ENCODE results near the gene FRMD4A.

FRMD4A gene

DNA sequence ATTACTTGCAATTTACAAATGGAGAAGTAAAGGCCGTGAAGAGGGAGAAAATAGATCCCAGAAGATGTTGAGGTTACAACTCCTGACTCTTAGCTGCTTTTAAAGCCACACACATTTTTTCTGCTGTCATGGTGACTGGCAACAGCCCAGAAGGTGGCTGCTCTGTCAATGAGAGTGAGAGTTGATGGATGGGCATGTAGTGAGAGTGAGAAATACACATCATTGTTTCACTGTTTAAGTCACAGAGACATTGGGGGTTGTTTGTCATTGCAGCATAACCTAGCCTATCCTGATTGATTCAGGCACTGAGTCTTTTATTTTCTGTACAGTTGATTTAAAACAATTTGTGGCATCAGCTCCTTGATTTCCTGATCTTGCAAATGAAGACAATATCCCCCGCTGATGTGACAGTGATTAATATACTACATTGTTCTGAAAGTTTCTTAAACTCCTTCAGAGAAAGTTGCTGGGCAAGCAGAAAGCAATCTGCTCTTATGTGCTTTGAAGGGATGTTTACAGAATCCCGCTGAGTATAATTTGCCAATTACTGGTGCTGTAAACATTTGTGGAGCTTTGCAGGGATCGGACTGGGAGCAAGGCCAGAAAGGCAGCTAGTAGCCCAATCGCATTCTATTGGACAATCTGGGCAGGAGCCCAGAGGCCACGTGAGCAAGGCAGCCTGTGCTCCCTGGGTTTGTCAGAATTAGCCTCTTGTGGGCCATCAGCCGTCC is 514.4 kb downstream of the FRMD4A start:
- TF ChIP-seq SPI1 (IDR thresholded peaks at IDR 0.05; ENCODE audit: borderline replicate concordance, low read depth) (no peak), GABPA (IDR thresholded peaks at IDR 0.05; ENCODE audit: low read depth) (no peak), POLR2AphosphoS5 (IDR thresholded peaks at IDR 0.05; ENCODE audit: low read depth) (no peak)
- TF ChIP-seq, protein P1, sequence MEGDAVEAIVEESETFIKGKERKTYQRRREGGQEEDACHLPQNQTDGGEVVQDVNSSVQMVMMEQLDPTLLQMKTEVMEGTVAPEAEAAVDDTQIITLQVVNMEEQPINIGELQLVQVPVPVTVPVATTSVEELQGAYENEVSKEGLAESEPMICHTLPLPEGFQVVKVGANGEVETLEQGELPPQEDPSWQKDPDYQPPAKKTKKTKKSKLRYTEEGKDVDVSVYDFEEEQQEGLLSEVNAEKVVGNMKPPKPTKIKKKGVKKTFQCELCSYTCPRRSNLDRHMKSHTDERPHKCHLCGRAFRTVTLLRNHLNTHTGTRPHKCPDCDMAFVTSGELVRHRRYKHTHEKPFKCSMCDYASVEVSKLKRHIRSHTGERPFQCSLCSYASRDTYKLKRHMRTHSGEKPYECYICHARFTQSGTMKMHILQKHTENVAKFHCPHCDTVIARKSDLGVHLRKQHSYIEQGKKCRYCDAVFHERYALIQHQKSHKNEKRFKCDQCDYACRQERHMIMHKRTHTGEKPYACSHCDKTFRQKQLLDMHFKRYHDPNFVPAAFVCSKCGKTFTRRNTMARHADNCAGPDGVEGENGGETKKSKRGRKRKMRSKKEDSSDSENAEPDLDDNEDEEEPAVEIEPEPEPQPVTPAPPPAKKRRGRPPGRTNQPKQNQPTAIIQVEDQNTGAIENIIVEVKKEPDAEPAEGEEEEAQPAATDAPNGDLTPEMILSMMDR (IDR thresholded peaks at IDR 0.05; ENCODE audit: insufficient read depth, low read length) = no peak
- TF ChIP-seq, protein P2, sequence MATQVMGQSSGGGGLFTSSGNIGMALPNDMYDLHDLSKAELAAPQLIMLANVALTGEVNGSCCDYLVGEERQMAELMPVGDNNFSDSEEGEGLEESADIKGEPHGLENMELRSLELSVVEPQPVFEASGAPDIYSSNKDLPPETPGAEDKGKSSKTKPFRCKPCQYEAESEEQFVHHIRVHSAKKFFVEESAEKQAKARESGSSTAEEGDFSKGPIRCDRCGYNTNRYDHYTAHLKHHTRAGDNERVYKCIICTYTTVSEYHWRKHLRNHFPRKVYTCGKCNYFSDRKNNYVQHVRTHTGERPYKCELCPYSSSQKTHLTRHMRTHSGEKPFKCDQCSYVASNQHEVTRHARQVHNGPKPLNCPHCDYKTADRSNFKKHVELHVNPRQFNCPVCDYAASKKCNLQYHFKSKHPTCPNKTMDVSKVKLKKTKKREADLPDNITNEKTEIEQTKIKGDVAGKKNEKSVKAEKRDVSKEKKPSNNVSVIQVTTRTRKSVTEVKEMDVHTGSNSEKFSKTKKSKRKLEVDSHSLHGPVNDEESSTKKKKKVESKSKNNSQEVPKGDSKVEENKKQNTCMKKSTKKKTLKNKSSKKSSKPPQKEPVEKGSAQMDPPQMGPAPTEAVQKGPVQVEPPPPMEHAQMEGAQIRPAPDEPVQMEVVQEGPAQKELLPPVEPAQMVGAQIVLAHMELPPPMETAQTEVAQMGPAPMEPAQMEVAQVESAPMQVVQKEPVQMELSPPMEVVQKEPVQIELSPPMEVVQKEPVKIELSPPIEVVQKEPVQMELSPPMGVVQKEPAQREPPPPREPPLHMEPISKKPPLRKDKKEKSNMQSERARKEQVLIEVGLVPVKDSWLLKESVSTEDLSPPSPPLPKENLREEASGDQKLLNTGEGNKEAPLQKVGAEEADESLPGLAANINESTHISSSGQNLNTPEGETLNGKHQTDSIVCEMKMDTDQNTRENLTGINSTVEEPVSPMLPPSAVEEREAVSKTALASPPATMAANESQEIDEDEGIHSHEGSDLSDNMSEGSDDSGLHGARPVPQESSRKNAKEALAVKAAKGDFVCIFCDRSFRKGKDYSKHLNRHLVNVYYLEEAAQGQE (IDR thresholded peaks at IDR 0.05; ENCODE audit: insufficient replicate concordance, low read depth) = no peak
- no peak overlapping the region for H3K27ac ChIP-seq (replicated peaks)
- H3K4me3 ChIP-seq (replicated peaks; ENCODE audit: insufficient read depth, low read length) = no peak overlapping the region
- DNase-seq (ENCODE audit: low read depth in 1 of 2, low spot score in 1 of 2) = no peak
- no peaks in the 10 kb centered on the region for H3K27me3 ChIP-seq (ENCODE audit: insufficient read depth, poor library complexity, severe bottlenecking)

DNA sequence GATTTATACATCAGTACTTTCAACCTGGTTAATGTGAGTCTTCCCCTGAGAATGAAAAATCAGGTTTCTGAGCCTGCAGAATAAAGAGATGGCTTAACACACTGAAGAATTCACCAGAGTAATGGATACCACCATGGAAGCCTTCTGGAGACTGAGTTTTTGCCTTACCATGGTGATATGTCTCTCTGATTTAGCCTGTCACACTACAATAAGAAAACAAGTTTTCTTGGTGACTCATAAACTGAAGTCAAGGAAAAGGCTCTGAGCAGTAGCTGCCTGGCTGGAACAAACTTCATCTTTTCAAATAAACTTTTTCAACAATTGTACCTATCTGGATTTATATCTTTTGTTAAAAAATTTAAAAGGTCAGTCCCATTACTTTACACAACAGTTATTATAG is 515.0 kb downstream of the FRMD4A start:
- Histone ChIP-seq H3K4me3 (replicated peaks; ENCODE audit: insufficient read depth, low read length) (no peak overlapping the region), H3K27me3 (ENCODE audit: insufficient read depth, poor library complexity, severe bottlenecking) (no peaks in the 10 kb centered on the region), H3K27ac (replicated peaks) (no peak overlapping the region)
- no peak for DNase-seq (ENCODE audit: low read depth in 1 of 2, low spot score in 1 of 2)
- TF ChIP-seq, protein P2 (IDR thresholded peaks at IDR 0.05; ENCODE audit: insufficient replicate concordance, low read depth) = no peak
- no peak for TF ChIP-seq GABPA (IDR thresholded peaks at IDR 0.05; ENCODE audit: low read depth)
- TF ChIP-seq SPI1 (IDR thresholded peaks at IDR 0.05; ENCODE audit: borderline replicate concordance, low read depth) = no peak

DNA sequence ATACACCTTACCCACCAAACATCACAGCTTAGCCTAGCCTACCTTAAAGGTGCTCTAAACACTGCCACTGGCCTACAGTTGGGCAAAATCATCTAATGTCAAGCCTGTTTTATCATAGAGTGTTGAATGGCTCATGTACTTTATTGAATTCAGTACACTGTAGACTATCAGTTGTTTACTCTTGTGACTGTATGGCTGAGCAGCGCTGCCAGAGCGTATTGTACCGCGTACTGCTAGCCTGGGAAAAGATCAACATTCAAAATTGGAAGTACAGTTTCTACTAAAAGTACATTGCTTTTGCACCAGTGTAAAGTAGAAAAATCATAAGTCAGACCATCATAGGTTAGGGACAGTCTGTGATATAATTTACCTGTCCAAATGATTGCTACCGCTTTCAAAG is 517.2 kb downstream of the FRMD4A start:
- no peak overlapping the region for H3K27ac ChIP-seq (replicated peaks)
- TF ChIP-seq GABPA (IDR thresholded peaks at IDR 0.05; ENCODE audit: low read depth) (no peak), SPI1 (IDR thresholded peaks at IDR 0.05; ENCODE audit: borderline replicate concordance, low read depth) (no peak)
- TF ChIP-seq, protein P1 (IDR thresholded peaks at IDR 0.05; ENCODE audit: insufficient read depth, low read length) = no peak
- TF ChIP-seq, protein P2 (IDR thresholded peaks at IDR 0.05; ENCODE audit: insufficient replicate concordance, low read depth) = no peak
- no peaks in the 10 kb centered on the region for H3K27me3 ChIP-seq (ENCODE audit: insufficient read depth, poor library complexity, severe bottlenecking)
- no peak overlapping the region for H3K4me3 ChIP-seq (replicated peaks; ENCODE audit: insufficient read depth, low read length)
- DNase-seq (ENCODE audit: low read depth in 1 of 2, low spot score in 1 of 2) = no peak

All from HL-60 (cell line).